Muscle of back (tissue), 13 donors: ENCODE results near the gene OR51I1. TPM values are rescaled to one million over a fixed set of nuclear protein-coding genes. Genes with fewer than 3 reads are reported as not detected.

ENCODE experiments used
- DNase-seq, 3 donors: peaks; one replicate each; pipeline versions ENCODE4 v3.0.0 to v3.0.0-alpha.2; 2013
- long read RNA-seq, 9 donors: transcript quantifications; one replicate each; lab custom pipeline, GENCODE V29; 2026
- polyA plus RNA-seq, 10 donors: library from polyadenylated mRNA; unstranded; fragments of 120-200 nt; gene quantifications; one replicate each; pipeline ENCODE4 v1.2.1, GENCODE V29; 2013; ENCODE audit not compliant: insufficient read length in 10 of 10

The OR51I1 gene, protein sequence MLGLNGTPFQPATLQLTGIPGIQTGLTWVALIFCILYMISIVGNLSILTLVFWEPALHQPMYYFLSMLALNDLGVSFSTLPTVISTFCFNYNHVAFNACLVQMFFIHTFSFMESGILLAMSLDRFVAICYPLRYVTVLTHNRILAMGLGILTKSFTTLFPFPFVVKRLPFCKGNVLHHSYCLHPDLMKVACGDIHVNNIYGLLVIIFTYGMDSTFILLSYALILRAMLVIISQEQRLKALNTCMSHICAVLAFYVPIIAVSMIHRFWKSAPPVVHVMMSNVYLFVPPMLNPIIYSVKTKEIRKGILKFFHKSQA
- not detected for polyA plus RNA-seq
- long read RNA-seq, donor 1 = 0 reads
- long read RNA-seq, donor 2 = 0 reads
- long read RNA-seq, donor 3 = 0 reads
- long read RNA-seq, donor 4 = 0 reads
- long read RNA-seq, donor 5 = 0 reads
- long read RNA-seq, donor 6 = 0 reads
- long read RNA-seq, donor 7 = 0 reads
- long read RNA-seq, donor 8 = 0 reads
- long read RNA-seq, donor 9 = 0 reads

DNA sequence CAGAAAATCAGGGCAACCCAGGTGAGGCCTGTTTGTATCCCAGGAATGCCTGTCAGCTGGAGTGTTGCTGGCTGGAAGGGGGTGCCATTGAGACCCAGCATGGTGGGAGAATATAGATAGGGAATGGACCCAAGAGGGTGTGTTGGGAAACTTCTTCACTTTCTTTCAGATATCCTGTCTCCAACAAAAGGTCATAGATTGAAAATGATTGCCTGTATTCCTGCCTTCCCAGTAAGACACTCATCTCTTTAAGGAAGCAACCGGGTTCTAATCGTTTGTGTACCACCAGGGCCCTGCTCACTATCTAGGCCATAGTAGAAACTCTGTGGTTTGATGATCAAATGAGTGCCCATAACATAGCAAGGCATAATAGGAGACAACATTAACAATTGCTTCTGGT is at the start of gene OR51I1:
Gene OR51I1, minus strand, starts transcription at position 101 of the 400 bp plus-strand sequence. Its CDS starts 0 bp downstream, at position 101.
- DNase-seq = no peak

DNA sequence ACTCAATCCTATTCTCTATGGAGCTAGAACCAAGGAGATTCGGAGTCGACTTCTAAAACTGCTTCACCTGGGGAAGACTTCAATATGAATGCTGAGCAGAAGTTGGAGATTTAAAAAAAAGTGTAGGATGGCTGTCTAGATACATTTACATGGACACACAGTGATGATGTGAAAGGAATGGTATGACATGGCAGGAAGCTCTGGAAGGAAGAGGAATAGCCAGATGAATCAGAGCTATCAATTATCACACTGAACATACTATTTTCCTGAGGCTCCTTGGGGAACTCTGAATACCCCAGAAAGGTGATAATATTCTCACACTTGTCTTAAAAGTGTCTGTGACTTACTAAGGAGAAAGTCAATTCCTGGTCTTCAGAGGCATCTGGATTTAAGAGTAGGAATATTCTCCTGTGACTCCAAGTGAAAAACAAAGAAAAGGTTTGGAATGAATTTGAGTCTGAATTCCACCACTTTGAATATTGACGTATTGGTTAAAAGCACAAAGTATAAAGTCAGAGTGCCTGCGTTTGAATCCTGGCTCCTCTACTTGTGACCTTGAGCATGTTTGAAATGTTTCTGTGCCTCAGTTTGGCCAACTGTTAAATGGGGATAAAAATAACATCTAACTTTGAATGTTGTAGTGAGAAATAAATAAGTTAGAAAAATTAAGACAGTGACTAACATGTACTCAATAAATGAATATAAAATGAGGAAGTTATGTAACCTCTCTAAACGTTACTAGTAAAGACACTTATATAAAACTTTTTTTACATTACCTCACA is 48.5 kb upstream of the OR51I1 start:
- peak in 1 of 3 donors; percentile 7 for DNase-seq

DNA sequence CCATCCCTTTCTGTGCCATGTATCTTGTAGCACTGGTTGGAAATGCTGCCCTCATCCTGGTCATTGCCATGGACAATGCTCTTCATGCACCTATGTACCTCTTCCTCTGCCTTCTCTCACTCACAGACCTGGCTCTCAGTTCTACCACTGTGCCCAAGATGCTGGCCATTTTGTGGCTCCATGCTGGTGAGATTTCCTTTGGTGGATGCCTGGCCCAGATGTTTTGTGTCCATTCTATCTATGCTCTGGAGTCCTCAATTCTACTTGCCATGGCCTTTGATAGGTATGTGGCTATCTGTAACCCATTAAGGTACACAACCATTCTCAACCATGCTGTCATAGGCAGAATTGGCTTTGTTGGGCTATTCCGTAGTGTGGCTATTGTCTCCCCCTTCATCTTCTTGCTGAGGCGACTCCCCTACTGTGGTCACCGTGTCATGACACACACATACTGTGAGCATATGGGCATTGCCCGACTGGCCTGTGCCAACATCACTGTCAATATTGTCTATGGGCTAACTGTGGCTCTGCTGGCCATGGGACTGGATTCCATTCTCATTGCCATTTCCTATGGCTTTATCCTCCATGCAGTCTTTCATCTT is 47.6 kb upstream of the OR51I1 start:
- no peak for DNase-seq

DNA sequence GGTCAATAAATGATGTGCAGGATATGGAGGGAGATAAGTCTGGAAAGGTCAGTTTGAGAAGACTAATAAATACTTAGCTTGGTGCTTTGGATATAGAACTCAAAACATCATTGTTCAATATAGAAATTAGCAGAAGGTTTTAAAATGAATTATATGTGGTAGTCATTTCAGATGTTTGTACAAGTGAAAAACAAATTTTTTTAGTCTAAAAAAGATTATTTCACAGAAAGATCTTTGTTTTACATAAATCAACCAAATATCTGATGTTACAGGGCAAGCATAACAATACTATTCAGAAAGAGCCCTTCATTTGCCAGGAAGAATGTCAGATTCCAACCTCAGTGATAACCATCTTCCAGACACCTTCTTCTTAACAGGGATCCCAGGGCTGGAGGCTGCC is 47.1 kb upstream of the OR51I1 start, which contains the start of gene OR52D1:
Gene OR52D1, plus strand, starts transcription at position 301 of the 400 bp plus-strand sequence. Its CDS starts 22 bp downstream, at position 323.
- DNase-seq = no peak

DNA sequence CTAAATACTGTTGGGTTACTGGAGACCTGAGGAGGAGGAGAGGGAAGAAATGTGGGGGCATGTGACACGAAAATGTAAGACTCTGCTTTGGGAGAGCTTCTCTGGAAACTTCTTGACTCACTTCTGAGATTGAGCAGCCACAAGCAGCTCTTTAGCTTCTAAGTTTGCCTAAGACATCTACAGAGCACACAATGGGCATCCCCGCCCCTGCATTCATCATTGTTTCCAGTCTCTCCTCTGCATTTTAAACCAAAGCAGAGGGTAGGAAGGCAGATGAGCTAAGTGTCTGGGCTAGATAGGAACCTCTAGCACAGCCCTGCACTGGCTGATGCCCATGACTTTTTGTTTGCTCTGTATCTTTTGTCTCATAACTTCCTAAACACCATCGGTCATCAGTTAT is 45.1 kb upstream of the OR51I1 start:
- DNase-seq = no peak

DNA sequence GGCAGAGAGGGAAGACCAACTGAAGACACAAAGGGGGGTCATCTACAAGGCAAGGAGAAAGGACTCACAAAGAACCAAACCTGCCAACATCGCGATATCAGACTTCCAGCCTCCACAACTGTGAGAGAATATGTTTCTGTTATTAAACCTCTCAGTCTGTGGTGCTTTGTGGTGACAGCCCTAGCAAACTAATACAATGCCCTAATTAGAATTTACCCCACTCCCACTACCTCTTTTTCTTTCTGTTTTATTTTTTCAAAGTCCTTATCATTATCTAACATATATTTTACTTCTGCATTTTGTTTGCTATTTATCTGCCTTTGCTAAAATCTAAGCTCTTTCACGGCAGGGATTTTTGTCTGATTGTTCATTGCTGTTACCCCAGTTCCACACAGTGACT is 44.7 kb upstream of the OR51I1 start:
- no peak for DNase-seq

DNA sequence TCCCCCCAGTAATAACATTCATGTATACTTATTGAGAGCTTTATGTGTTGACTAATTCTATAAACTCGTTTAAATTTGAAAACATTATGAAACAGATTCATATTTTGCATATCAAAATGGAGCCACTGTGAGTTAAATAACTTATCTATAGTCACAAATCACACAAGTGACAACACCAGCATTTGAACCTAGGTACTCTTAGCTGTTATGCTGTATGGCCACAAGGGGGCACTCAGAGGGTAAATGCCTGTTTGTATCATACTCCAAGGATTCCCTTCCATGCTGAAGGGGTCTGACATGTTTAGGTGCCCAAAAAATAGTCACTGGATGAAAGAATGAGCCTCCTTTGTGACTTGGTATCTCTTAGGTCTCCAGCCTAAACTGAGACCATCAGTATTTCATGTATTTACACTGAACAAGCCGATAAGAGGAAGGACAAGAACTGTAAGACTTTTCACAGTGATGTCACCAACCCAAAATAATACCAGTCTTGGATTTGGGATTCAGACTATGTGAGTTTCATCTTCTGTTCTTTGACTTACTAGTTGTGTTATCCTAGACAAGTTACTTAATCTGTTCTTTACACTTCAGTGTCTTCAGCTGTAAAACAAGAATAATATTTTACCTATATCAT is 35.0 kb upstream of the OR51I1 start:
- peak; percentile 18 to 34 (median 20) for DNase-seq

DNA sequence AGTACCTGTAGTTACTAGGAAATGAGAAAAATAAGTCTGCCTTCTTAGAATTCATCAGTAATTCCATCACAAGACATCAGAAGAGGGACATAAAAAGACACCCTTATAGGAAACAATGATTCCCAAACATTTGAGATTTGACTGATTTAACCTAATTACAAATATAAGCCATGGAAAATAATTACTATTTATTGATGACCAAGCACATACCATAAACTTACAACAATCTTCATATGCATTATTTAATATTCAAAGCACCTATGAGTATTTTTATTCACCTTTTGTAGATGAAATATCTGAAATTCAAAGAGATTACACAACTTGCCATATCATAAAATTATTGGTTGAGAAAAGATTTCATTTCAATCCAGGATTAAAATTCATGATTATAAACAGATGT is 32.6 kb upstream of the OR51I1 start:
- DNase-seq = no peak

DNA sequence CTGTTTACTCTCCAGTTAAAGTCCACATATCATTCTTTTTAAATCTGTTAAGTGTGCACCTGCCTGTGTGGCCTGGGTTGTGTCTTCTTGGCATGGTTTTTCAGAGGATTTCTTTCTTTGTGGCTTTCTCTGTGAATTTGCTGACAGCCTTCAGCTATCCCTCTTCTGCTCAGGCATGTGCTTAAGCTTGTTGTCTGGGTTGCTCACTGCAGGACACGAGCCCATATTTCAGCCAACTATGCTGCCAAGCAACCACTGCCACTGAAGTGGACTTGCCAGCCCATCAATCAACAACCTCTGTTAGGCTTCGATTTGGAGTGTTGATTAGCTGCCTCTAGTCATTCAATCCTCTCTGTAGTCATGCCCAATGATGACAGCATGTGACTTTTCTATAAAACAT is 26.2 kb upstream of the OR51I1 start:
- no peak for DNase-seq

DNA sequence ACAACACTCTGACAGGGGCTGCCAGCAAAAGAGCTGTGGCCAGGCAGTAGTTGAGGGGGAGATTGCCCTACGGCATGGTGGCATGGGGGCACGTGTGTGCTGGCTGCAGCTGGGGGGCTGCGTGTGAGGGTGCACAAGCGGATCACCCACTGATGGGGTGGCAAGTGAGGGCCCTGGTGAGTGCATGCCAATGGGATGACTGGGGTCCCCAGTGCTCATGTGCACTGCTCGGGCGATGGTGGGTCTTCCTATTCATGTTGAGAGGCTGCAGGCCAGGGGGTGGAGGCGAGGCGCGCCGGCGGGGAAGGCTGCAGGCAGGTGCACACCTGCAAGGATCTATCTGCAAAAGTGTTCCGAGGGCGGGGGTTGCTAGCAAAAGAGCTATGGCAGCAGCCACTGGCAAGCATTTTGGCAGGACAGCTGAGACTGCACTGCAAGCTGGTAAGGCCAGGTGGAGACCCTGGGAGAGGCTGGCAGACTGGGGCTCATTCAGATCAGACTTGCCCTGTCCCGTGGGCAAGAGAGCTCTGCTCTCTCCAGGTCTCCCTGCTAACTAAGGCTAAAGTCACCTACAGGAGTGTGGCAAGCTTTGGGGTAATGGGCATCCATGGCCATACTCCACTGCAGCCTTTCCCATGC is 19.8 kb upstream of the OR51I1 start:
- DNase-seq = no peak

DNA sequence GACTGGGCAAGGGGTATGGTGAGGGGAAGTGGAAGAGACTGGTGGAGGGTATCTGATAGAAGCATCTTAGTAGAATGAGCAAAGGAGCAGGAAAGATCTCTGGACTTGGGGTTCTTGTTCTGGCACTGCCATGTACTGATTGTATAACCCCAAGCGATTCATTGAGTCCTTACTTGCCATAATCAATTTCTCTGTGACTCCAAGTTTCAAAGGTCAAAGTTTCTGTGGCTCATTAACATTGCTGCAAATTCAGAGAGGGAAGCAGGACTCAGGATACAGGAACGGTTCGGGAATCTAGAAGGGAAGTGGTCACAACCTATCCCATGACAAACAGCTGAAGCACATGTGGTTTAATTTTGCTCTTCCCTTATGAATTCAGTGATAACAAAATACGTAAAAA is 8.1 kb upstream of the OR51I1 start:
- DNase-seq = no peak

DNA sequence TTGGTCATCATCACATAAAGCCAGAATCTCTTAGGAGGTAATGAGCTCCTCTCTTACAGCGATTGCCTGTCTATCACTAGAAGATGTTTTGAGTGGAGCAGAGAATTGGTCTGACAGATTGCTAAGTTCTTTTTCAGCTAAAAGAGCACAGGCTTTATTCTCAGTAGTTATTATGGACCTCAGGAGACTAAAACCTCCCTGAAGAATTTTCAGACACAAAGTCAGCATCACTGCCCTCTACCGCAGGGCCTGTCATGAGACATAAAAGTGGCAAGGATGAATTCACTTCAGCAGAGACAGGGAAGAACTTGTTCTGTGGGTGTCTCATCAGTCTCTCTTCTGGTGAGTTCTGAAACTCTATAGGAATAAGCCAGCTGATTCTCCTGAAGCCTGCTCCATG is 7.7 kb upstream of the OR51I1 start, which contains the start of gene OR51I2:
Gene OR51I2, plus strand, starts transcription at position 301 of the 400 bp plus-strand sequence. CDS start 4,166 bp downstream, outside the sequence.
- no peak for DNase-seq

DNA sequence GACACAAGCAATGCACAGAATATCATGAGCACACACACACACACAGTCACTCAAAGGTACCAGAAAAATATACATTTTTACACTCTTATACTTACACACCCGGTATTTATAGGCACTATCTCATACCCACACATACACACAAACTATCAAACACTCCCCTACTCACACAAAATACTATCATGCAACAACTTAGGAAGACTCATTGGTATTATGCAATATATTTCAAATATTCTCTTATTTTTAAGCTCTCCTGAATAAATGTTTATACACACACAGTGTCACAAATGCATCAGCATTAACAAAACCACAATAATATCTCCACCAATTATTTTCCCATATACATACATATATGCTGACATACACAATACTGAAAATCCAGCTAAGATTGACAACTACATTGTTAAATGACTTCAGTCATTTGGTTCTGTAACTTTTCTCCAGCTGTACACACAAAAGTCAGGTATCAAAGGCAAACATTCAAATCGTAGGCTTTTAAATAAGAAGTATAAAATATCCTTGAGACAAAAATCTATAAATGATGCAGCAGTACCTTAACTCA is 2.6 kb upstream of the OR51I1 start:
- no peak for DNase-seq

DNA sequence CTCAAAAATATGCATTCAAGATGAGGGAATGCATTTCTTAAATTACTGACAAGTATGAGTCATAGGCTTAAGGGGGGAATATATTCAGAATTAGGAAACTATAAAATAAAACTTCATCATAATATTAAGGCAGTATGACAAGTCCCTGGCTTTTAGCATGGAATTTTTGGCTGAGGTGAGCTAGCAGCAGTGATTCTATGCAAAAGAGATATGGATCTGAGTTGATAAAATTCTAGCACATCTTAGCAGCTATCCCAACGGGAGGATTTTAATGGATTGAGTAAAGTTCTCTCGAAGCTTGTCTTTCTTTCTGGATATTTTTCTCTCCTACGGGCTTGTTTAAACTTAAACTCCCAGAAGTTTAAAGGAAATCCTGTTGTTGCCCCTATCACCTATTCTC is 18.2 kb downstream of the OR51I1 start:
- DNase-seq = no peak

DNA sequence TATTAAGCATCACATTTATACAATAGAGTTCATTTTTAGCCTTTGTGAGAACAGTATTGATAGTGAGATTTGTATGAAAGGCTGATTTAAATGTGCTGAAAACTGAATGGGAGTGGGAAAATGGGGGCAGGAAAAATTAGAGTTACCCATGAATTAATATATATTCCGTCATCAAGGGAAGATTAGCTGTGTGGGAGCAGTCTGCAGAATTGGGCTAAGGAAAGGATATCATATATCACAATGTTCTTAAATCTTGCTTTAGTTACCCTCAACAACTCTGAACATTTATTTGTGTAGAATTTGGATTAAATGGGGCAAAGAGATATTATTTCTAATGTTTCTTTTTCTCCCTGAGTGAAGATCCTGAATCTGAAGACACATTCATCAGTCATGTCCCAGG is 19.5 kb downstream of the OR51I1 start, which contains the start of gene OR51Q1:
Gene OR51Q1, plus strand, starts transcription at position 301 of the 400 bp plus-strand sequence. Its CDS starts 90 bp downstream, at position 391.
- DNase-seq = no peak

DNA sequence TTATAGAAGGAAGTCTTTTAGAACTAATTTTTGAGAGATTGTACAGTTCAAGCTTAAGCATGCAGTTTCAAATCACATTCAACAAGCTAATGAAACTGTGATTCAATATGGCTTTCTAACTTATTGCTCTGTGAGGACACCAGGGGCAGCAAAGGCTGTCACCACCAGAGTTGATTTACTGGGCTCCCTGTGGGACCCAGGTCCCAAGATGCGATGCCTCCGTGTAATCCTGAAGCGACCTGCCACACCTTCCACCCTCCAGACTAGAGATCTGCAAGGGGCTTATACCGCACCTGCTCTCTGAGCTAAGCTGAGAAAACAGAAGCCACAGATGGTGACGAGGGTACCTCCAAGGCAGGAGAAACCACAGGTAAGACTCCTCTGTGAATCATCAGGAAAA is 20.3 kb downstream of the OR51I1 start:
- no peak for DNase-seq

DNA sequence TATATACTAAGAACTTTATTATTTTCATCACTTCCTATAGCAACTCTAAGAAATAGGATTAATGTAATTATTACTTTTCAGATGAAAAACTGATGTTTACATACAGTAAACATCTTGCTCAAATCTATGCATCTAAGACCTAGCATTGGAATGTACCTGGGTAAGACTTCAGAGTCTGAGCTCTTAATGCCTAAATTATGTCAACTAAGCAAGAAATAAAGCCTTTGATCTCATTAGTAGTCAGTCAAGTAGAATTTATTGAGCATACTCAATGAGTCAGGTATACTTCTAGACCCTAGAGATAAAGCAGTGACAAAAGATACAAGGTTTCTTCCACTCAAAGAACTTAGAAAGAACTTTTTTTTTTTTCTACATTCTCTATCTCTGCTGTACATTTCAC is 36.1 kb downstream of the OR51I1 start:
- no peak for DNase-seq

DNA sequence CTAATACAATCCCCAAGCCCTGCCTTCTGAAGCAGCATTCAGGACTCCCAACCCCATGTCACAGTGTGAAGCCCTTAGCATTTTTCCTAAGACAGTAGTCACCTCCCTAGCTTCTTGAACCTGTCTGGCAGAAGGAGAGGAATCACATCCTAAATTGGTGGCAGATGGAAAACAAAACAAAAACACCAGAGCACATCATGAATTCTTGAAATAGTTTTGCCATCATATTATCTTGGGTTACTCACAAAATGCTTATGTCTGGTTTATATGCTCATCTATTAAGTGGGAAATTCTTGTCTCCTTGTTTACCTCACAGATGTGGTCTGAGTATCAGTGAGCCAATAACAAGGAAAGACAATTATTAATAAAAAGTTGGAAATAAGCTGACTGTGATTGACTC is 42.4 kb downstream of the OR51I1 start:
- DNase-seq = no peak

DNA sequence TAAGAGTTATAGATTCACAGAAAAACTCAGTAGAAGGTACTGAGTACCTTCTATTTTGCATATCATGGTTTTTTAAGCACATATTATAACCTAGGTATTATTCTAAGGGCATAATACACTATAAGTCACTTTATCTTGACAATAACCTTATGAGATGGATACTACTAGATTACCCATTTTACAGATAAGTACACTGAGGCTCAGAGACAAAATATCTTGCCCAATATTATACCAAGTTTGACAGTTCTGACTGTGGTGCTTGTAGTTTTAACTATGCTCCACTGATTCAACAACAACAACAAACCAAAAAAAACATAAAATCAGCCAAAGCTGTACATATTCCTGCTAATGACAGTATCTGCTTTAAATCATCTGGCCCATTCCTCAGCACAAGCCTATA is 47.2 kb downstream of the OR51I1 start:
- DNase-seq = no peak
